ENCODE measurements around the gene DYNC1H1. TPM values are rescaled to one million over a fixed set of nuclear protein-coding genes. Genes with fewer than 3 reads are reported as not detected.

The DYNC1H1 gene
- total and polyA plus RNA-seq, 2 of the 13 experiments (the other 11 are each of a cell fraction or from before 2014, with no cell fraction given), result 74.4 to 239 TPM

GRCh38 chr14:101965181-101965544 is 790 bp downstream of the DYNC1H1 start (continued):
- TF ChIP-seq, protein P1, sequence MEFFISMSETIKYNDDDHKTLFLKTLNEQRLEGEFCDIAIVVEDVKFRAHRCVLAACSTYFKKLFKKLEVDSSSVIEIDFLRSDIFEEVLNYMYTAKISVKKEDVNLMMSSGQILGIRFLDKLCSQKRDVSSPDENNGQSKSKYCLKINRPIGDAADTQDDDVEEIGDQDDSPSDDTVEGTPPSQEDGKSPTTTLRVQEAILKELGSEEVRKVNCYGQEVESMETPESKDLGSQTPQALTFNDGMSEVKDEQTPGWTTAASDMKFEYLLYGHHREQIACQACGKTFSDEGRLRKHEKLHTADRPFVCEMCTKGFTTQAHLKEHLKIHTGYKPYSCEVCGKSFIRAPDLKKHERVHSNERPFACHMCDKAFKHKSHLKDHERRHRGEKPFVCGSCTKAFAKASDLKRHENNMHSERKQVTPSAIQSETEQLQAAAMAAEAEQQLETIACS (CRISPR knock-in tag; IDR thresholded peaks at IDR 0.05), result no peak
- peak; percentile 42 for TF ChIP-seq ASH2L (IDR thresholded peaks at IDR 0.05; ENCODE audit: insufficient read length, low read depth, low read length)
- TF ChIP-seq, protein P2, sequence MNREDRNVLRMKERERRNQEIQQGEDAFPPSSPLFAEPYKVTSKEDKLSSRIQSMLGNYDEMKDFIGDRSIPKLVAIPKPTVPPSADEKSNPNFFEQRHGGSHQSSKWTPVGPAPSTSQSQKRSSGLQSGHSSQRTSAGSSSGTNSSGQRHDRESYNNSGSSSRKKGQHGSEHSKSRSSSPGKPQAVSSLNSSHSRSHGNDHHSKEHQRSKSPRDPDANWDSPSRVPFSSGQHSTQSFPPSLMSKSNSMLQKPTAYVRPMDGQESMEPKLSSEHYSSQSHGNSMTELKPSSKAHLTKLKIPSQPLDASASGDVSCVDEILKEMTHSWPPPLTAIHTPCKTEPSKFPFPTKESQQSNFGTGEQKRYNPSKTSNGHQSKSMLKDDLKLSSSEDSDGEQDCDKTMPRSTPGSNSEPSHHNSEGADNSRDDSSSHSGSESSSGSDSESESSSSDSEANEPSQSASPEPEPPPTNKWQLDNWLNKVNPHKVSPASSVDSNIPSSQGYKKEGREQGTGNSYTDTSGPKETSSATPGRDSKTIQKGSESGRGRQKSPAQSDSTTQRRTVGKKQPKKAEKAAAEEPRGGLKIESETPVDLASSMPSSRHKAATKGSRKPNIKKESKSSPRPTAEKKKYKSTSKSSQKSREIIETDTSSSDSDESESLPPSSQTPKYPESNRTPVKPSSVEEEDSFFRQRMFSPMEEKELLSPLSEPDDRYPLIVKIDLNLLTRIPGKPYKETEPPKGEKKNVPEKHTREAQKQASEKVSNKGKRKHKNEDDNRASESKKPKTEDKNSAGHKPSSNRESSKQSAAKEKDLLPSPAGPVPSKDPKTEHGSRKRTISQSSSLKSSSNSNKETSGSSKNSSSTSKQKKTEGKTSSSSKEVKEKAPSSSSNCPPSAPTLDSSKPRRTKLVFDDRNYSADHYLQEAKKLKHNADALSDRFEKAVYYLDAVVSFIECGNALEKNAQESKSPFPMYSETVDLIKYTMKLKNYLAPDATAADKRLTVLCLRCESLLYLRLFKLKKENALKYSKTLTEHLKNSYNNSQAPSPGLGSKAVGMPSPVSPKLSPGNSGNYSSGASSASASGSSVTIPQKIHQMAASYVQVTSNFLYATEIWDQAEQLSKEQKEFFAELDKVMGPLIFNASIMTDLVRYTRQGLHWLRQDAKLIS (CRISPR knock-in tag; IDR thresholded peaks at IDR 0.05), result no peak
- TF ChIP-seq, protein P3, sequence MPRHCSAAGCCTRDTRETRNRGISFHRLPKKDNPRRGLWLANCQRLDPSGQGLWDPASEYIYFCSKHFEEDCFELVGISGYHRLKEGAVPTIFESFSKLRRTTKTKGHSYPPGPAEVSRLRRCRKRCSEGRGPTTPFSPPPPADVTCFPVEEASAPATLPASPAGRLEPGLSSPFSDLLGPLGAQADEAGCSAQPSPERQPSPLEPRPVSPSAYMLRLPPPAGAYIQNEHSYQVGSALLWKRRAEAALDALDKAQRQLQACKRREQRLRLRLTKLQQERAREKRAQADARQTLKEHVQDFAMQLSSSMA (CRISPR knock-in tag; IDR thresholded peaks at IDR 0.05), result 0 out of 2 replicates have a peak, but pooled peaks have one; percentile 2
- TF ChIP-seq, protein P4, sequence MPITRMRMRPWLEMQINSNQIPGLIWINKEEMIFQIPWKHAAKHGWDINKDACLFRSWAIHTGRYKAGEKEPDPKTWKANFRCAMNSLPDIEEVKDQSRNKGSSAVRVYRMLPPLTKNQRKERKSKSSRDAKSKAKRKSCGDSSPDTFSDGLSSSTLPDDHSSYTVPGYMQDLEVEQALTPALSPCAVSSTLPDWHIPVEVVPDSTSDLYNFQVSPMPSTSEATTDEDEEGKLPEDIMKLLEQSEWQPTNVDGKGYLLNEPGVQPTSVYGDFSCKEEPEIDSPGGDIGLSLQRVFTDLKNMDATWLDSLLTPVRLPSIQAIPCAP (CRISPR knock-in tag; IDR thresholded peaks at IDR 0.05; ENCODE audit: low read depth), result no peak
- TF ChIP-seq, protein P5, sequence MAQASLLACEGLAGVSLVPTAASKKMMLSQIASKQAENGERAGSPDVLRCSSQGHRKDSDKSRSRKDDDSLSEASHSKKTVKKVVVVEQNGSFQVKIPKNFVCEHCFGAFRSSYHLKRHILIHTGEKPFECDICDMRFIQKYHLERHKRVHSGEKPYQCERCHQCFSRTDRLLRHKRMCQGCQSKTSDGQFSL (CRISPR knock-in tag; IDR thresholded peaks at IDR 0.05), result no peak
- 0 out of 2 replicates have a peak, but pooled peaks have one; percentile 49 for TF ChIP-seq TARDBP (CRISPR knock-in tag; IDR thresholded peaks at IDR 0.05)
- TF ChIP-seq FOXO4 (CRISPR knock-in tag; conservative IDR thresholded peaks at IDR 0.05), result no peak
- TF ChIP-seq MEIS2 (CRISPR knock-in tag; IDR thresholded peaks at IDR 0.05), result 0 out of 2 replicates have a peak, but pooled peaks have one; percentile 14
- no peak for TF ChIP-seq FOXP1 (IDR thresholded peaks at IDR 0.05)
- TF ChIP-seq FOXP1 (CRISPR knock-in tag; IDR thresholded peaks at IDR 0.05), result no peak
- TF ChIP-seq, protein P6, sequence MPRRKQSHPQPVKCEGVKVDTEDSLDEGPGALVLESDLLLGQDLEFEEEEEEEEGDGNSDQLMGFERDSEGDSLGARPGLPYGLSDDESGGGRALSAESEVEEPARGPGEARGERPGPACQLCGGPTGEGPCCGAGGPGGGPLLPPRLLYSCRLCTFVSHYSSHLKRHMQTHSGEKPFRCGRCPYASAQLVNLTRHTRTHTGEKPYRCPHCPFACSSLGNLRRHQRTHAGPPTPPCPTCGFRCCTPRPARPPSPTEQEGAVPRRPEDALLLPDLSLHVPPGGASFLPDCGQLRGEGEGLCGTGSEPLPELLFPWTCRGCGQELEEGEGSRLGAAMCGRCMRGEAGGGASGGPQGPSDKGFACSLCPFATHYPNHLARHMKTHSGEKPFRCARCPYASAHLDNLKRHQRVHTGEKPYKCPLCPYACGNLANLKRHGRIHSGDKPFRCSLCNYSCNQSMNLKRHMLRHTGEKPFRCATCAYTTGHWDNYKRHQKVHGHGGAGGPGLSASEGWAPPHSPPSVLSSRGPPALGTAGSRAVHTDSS (CRISPR knock-in tag; conservative IDR thresholded peaks at IDR 0.05), result no peak
- no peak for TF ChIP-seq GABPB1 (CRISPR knock-in tag; IDR thresholded peaks at IDR 0.05)
- TF ChIP-seq MLX (CRISPR knock-in tag; IDR thresholded peaks at IDR 0.05), result no peak
- peak; percentile 65; the same call in 1 of the 2 replicates for TF ChIP-seq BORCS8-MEF2B (CRISPR knock-in tag; IDR thresholded peaks at IDR 0.05)
- TF ChIP-seq KLF12 (CRISPR knock-in tag; IDR thresholded peaks at IDR 0.05; ENCODE audit: borderline replicate concordance), result no peak
- no peak for TF ChIP-seq MTF1 (CRISPR knock-in tag; IDR thresholded peaks at IDR 0.05)
- TF ChIP-seq ZNF207 (IDR thresholded peaks at IDR 0.05; ENCODE audit: borderline replicate concordance), result no peak
